ENCODE data around the gene HDAC9.

Gene HDAC9

DNA sequence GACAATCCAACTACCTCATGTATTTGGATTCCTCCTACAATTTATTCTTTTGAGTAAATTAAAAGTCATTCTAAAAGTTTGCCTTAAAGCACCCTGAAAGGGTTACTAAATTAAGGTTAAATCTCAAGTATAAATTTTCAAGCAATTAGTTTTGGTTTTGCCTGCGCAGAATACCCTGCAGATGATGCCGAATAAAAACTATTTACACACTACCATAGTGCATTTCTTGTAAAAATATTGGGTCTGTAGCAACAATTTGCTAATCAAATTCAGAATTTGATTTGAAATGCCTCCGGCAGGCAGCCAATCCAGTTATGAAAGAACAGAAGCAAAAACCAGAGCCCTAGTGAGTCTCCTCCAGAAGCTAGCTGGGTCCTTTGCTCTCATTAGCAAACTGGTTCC lies 499.7 kb downstream of the HDAC9 start:
- no peak overlapping the region for H4K8ac ChIP-seq (ENCODE audit: low read length)
- no peak overlapping the region for H3K4ac ChIP-seq (ENCODE audit: low read depth in 1 of 2, low read length in 2 of 2)
- H3K27ac ChIP-seq (ENCODE audit: low read length, poor library complexity, severe bottlenecking): no peak overlapping the region
- H3K9me3 ChIP-seq (ENCODE audit: control insufficient read depth, low read length): no peaks in the 10 kb centered on the region
- peak overlapping the region; percentile 36 for H3K9ac ChIP-seq (ENCODE audit: low read length)
- peak overlapping the region in 1 of 2 experiments; percentile 43 for H3K4me3 ChIP-seq (ENCODE audit: insufficient read depth in 1 of 2, low read depth in 1 of 2, low read length in 2 of 2)
- H4K91ac ChIP-seq (ENCODE audit: low read length): no peak overlapping the region
- H2AFZ ChIP-seq (ENCODE audit: low read depth, low read length): no peak overlapping the region
- no peaks in the 10 kb centered on the region for H3K27me3 ChIP-seq (ENCODE audit: control insufficient read depth in 1 of 2, insufficient read depth in 1 of 2, low read length in 2 of 2)
- peaks cover 3 to 12% of the 10 kb centered on the region in 2 experiments for H3K36me3 ChIP-seq (ENCODE audit: control insufficient read depth in 1 of 2, insufficient read depth in 2 of 2, low read depth in 1 of 2, low read length in 2 of 2)
- H3K18ac ChIP-seq (ENCODE audit: low read depth in 1 of 2, low read length in 2 of 2): no peak overlapping the region
- 100% methylated on average over 2 of the region's 3 CpGs for WGBS
- H2BK120ac ChIP-seq (ENCODE audit: low read depth, low read length): no peak overlapping the region
- no peak overlapping the region for H3K14ac ChIP-seq (ENCODE audit: low read length in 2 of 2)
- H3K4me1 ChIP-seq (ENCODE audit: control insufficient read depth, insufficient read depth, low read depth, low read length): no peaks in the 10 kb centered on the region
- no peak overlapping the region for H2BK15ac ChIP-seq (ENCODE audit: low read depth, poor library complexity, severe bottlenecking)
- DNase-seq: no peak
- H3K79me1 ChIP-seq (replicated peaks; ENCODE audit: low read length, poor library complexity, severe bottlenecking): no peaks in the 10 kb centered on the region
- H2AK5ac ChIP-seq (ENCODE audit: low read length, severe bottlenecking): no peak overlapping the region
- no peak overlapping the region for H3K23ac ChIP-seq (ENCODE audit: low read length in 2 of 2)
- no peak overlapping the region for H2BK5ac ChIP-seq (ENCODE audit: low read depth, low read length, poor library complexity, severe bottlenecking)
- H2BK12ac ChIP-seq (ENCODE audit: low read length in 2 of 2): no peak overlapping the region
- H3K4me2 ChIP-seq (ENCODE audit: low read length, poor library complexity, severe bottlenecking): no peak overlapping the region

DNA sequence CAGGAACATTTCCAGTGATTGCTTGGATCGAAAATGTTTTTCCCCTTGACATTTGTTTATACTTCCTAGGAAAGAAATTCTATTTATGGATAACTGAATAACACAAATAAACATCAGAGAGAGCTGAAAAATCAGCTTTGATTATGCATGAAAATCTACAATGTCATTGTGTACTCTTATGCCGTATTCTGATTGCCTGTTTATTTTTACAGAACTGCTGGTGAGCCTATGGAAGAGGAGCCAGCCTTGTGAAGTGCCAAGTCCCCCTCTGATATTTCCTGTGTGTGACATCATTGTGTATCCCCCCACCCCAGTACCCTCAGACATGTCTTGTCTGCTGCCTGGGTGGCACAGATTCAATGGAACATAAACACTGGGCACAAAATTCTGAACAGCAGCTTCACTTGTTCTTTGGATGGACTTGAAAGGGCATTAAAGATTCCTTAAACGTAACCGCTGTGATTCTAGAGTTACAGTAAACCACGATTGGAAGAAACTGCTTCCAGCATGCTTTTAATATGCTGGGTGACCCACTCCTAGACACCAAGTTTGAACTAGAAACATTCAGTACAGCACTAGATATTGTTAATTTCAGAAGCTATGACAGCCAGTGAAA lies 500.4 kb downstream of the HDAC9 start:
- H3K4me1 ChIP-seq (ENCODE audit: control insufficient read depth, insufficient read depth, low read depth, low read length): no peaks in the 10 kb centered on the region
- no peaks in the 10 kb centered on the region for H3K79me1 ChIP-seq (replicated peaks; ENCODE audit: low read length, poor library complexity, severe bottlenecking)
- no peak overlapping the region for H3K4me3 ChIP-seq (ENCODE audit: insufficient read depth in 1 of 2, low read depth in 1 of 2, low read length in 2 of 2)
- no peak overlapping the region for H3K23ac ChIP-seq (ENCODE audit: low read length in 2 of 2)
- H4K91ac ChIP-seq (ENCODE audit: low read length): no peak overlapping the region
- H3K14ac ChIP-seq (ENCODE audit: low read length in 2 of 2): no peak overlapping the region
- no peak overlapping the region for H2BK12ac ChIP-seq (ENCODE audit: low read length in 2 of 2)
- no peaks in the 10 kb centered on the region for H3K27me3 ChIP-seq (ENCODE audit: control insufficient read depth in 1 of 2, insufficient read depth in 1 of 2, low read length in 2 of 2)
- H2BK120ac ChIP-seq (ENCODE audit: low read depth, low read length): no peak overlapping the region
- no peak overlapping the region for H3K4ac ChIP-seq (ENCODE audit: low read depth in 1 of 2, low read length in 2 of 2)
- H3K9ac ChIP-seq (ENCODE audit: low read length): peak overlapping the region; percentile 36
- peak overlapping the region; percentile 51 for H2AFZ ChIP-seq (ENCODE audit: low read depth, low read length)
- DNase-seq: no peak
- H4K8ac ChIP-seq (ENCODE audit: low read length): no peak overlapping the region
- H2BK15ac ChIP-seq (ENCODE audit: low read depth, poor library complexity, severe bottlenecking): no peak overlapping the region
- no peak overlapping the region for H2AK5ac ChIP-seq (ENCODE audit: low read length, severe bottlenecking)
- no peak overlapping the region for H3K4me2 ChIP-seq (ENCODE audit: low read length, poor library complexity, severe bottlenecking)
- no peak overlapping the region for H2BK5ac ChIP-seq (ENCODE audit: low read depth, low read length, poor library complexity, severe bottlenecking)
- H3K18ac ChIP-seq (ENCODE audit: low read depth in 1 of 2, low read length in 2 of 2): no peak overlapping the region
- no peaks in the 10 kb centered on the region for H3K9me3 ChIP-seq (ENCODE audit: control insufficient read depth, low read length)
- H3K36me3 ChIP-seq (ENCODE audit: control insufficient read depth in 1 of 2, insufficient read depth in 2 of 2, low read depth in 1 of 2, low read length in 2 of 2): peaks cover 0 to 8% of the 10 kb centered on the region in 2 experiments
- 88% methylated on average over 4 of the region's 5 CpGs for WGBS
- no peak overlapping the region for H3K27ac ChIP-seq (ENCODE audit: low read length, poor library complexity, severe bottlenecking)

DNA sequence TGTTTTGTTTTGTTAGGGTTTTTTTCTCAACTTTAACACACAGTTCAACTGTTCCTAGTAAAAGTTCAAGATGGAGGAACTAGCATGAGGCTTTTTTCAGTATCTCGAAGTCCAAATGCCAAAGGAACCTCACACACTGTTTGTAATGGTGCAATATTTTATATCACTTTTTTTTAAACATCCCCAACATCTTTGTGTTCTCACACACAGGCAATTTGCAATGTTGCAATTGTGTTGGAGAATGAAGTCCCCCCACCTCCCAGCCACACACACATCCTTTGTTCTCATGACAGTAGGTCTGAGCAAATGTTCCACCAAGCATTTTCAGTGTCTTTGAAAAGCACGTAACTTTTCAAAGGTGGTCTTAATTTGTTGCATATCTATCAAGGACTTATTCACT lies 501.0 kb downstream of the HDAC9 start:
- Histone ChIP-seq H3K9ac (ENCODE audit: low read length) (no peak overlapping the region), H4K91ac (ENCODE audit: low read length) (no peak overlapping the region), H3K27me3 (ENCODE audit: control insufficient read depth in 1 of 2, insufficient read depth in 1 of 2, low read length in 2 of 2) (no peaks in the 10 kb centered on the region), H3K14ac (ENCODE audit: low read length in 2 of 2) (no peak overlapping the region), H3K23ac (ENCODE audit: low read length in 2 of 2) (no peak overlapping the region), H3K4me3 (ENCODE audit: insufficient read depth in 1 of 2, low read depth in 1 of 2, low read length in 2 of 2) (no peak overlapping the region), H3K4ac (ENCODE audit: low read depth in 1 of 2, low read length in 2 of 2) (no peak overlapping the region), H2BK12ac (ENCODE audit: low read length in 2 of 2) (no peak overlapping the region), H2BK15ac (ENCODE audit: low read depth, poor library complexity, severe bottlenecking) (no peak overlapping the region), H3K79me1 (replicated peaks; ENCODE audit: low read length, poor library complexity, severe bottlenecking) (no peaks in the 10 kb centered on the region), H3K4me1 (ENCODE audit: control insufficient read depth, insufficient read depth, low read depth, low read length) (no peaks in the 10 kb centered on the region), H3K27ac (ENCODE audit: low read length, poor library complexity, severe bottlenecking) (no peak overlapping the region), H3K36me3 (ENCODE audit: control insufficient read depth in 1 of 2, insufficient read depth in 2 of 2, low read depth in 1 of 2, low read length in 2 of 2) (peaks cover 0 to 6% of the 10 kb centered on the region in 2 experiments), H2BK120ac (ENCODE audit: low read depth, low read length) (no peak overlapping the region), H2AK5ac (ENCODE audit: low read length, severe bottlenecking) (no peak overlapping the region), H2AFZ (ENCODE audit: low read depth, low read length) (no peak overlapping the region), H3K4me2 (ENCODE audit: low read length, poor library complexity, severe bottlenecking) (no peak overlapping the region), H4K8ac (ENCODE audit: low read length) (no peak overlapping the region), H3K9me3 (ENCODE audit: control insufficient read depth, low read length) (no peaks in the 10 kb centered on the region), H2BK5ac (ENCODE audit: low read depth, low read length, poor library complexity, severe bottlenecking) (no peak overlapping the region), H3K18ac (ENCODE audit: low read depth in 1 of 2, low read length in 2 of 2) (no peak overlapping the region)
- DNase-seq: no peak
- 95% methylated on average over 1 of the region's 2 CpGs for WGBS

DNA sequence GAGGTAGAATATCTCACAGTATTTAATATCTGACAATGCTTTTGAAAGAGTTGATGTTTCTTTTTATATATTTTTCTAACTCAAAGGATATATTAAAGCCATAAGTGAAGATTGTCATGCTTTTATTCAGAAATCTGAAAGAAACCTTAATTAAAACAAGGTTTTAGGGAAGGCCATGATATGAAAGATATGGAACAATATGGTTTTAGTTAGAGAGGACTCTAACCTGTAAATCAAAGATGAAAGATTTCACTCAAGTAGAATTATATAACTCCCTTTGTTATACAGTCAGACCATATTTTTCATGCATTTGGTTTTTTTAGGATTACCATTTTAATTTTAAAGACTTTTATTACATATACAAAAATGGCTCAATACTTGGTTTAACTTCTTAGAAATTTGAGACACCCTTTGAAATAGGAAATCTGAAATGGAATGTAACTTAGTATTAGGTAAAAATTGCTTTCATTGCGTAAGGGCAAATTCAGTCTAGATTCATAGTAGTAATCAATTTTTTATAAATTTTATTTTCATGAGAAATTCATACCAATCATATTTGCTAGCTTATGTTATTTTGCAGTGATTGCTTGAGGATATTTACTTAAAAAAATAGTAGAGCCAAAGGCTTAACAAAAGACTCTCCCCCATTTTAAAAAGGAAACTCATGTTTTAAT lies 502.1 kb downstream of the HDAC9 start:
- Histone ChIP-seq H4K91ac (ENCODE audit: low read length) (no peak overlapping the region), H4K8ac (ENCODE audit: low read length) (no peak overlapping the region), H3K27me3 (ENCODE audit: control insufficient read depth in 1 of 2, insufficient read depth in 1 of 2, low read length in 2 of 2) (no peaks in the 10 kb centered on the region), H3K9ac (ENCODE audit: low read length) (no peak overlapping the region), H2BK15ac (ENCODE audit: low read depth, poor library complexity, severe bottlenecking) (no peak overlapping the region), H3K23ac (ENCODE audit: low read length in 2 of 2) (no peak overlapping the region), H3K36me3 (ENCODE audit: control insufficient read depth in 1 of 2, insufficient read depth in 2 of 2, low read depth in 1 of 2, low read length in 2 of 2) (peaks cover 0 to 6% of the 10 kb centered on the region in 2 experiments), H3K14ac (ENCODE audit: low read length in 2 of 2) (no peak overlapping the region), H2BK120ac (ENCODE audit: low read depth, low read length) (no peak overlapping the region), H3K4me2 (ENCODE audit: low read length, poor library complexity, severe bottlenecking) (no peak overlapping the region), H3K79me1 (replicated peaks; ENCODE audit: low read length, poor library complexity, severe bottlenecking) (no peaks in the 10 kb centered on the region), H2BK12ac (ENCODE audit: low read length in 2 of 2) (no peak overlapping the region), H3K18ac (ENCODE audit: low read depth in 1 of 2, low read length in 2 of 2) (no peak overlapping the region), H2BK5ac (ENCODE audit: low read depth, low read length, poor library complexity, severe bottlenecking) (no peak overlapping the region), H3K4me1 (ENCODE audit: control insufficient read depth, insufficient read depth, low read depth, low read length) (no peaks in the 10 kb centered on the region), H2AK5ac (ENCODE audit: low read length, severe bottlenecking) (no peak overlapping the region), H3K4me3 (ENCODE audit: insufficient read depth in 1 of 2, low read depth in 1 of 2, low read length in 2 of 2) (no peak overlapping the region), H3K9me3 (ENCODE audit: control insufficient read depth, low read length) (no peaks in the 10 kb centered on the region), H2AFZ (ENCODE audit: low read depth, low read length) (no peak overlapping the region), H3K4ac (ENCODE audit: low read depth in 1 of 2, low read length in 2 of 2) (no peak overlapping the region), H3K27ac (ENCODE audit: low read length, poor library complexity, severe bottlenecking) (no peak overlapping the region)
- no peak for DNase-seq
- WGBS: no CpG with 5 or more reads among the region's 1 CpG
